ENCODE measurements around the gene LCAT.
"Not testable (repeated sequence)": the region's sequence is repeated elsewhere in the genome, so short reads cannot be mapped to it uniquely, and the experiment has no call there.

The LCAT gene

DNA sequence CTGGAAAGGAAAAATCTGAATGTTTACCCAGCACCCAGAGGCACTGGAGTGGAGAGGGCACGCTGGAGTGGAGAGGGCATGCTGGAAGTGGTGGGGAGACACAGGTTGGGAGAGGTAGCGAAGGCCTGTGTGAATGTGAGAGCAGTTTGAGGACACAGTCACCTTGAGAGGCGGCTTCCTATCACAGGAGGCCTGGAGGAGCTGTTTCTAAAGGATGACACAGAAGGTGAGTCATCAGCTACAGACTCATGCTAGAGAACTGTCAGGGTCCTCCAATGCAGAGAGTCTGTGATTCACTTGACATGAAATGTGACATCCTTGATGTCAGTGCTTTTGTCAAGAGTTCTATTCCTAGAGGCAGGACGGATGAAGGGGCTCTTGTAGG lies 26.1 kb downstream of the LCAT start:
- in situ Hi-C loops (cut with HindIII; ENCODE audit: low pct_unique_long_range_greater_than_20kb, low sequenced_read_pairs): no loop called here
- DNase-seq (ENCODE audit: low read depth in 1 of 2, low spot score in 1 of 2): no peak
- TF ChIP-seq JUND (IDR thresholded peaks at IDR 0.05; ENCODE audit: low read depth): no peak

DNA sequence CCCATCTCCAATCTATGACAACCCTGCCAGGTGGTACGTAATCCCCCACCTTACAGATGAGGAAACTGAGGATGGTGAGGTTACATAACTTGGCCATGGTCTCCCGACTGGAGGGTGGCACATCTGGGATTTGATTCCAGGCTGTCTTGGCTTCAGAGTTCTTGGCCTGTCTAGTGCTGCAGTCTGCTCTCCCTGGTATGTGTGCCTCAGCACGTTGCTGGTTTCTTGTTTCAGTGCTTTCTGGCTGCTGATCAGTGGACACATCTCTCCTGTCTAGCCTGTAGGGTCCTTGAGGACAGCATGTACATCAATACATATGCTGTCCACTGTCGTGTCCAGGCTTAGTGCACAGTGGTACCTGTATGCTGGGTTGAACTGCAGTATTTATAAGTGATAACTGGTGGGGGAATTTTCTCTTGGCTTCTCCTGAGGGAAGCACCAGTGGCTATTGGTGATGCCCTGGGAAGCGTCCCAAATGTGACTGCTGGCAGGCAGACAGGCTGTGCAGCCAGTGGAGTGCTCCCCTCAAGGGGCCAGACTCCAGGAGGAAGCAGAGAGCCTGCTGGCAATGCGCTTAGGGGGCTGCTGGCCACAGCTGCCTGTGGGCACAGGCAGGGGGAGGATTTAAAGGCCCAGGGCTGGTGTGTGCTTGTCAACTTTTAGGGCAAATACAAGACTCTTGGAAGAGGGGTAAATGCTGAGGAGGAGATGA lies 26.6 kb downstream of the LCAT start:
- no peak for DNase-seq (ENCODE audit: low read depth in 1 of 2, low spot score in 1 of 2)
- TF ChIP-seq JUND (IDR thresholded peaks at IDR 0.05; ENCODE audit: low read depth): no peak
- in situ Hi-C loops (cut with HindIII; ENCODE audit: low pct_unique_long_range_greater_than_20kb, low sequenced_read_pairs): no loop called here

DNA sequence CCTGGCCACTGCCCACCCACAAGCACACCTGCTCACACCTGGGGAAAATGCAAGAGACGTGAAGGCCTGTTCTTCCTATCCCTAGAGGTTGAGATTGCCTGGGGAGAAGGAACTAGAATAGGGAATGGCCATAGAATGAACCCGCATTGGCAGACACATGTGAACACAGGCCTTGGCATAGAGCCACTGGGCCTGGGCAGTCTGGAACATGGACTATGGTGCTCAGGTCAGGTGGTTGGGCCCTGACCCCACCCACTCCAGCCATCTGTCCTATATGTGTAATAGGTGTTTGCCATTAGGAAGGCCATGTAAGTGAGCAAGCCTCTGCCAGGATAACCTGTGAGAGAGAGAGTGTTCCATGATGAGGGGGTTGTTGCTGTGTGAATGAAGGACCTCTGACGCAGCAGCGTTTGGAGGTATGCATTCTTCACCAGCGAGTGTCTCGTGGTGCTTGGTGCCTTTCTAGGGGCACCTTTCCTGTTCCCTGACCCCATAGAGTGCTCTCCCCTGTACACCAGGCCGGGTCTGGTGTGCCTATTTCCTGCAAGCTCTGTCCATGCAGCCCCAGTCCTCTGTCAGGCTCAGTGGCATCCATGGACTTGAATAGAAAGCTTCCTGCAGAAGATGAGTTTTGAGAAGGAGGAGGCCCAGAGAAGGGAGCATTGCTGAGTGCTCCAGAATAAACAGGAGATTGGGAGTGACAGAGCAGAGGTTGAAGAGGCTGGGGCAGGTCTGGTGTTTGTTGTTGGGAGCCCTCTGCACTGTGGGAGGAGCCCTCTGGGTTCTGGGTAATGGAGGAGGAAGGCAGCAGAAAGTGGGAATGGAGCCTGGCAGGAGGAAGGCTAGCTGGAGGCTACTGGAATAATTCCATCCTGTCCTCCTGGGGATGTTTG lies 27.8 kb downstream of the LCAT start:
- no peak for TF ChIP-seq JUND (IDR thresholded peaks at IDR 0.05; ENCODE audit: low read depth)
- no peak for DNase-seq (ENCODE audit: low read depth in 1 of 2, low spot score in 1 of 2)
- in situ Hi-C loops (cut with HindIII; ENCODE audit: low pct_unique_long_range_greater_than_20kb, low sequenced_read_pairs): no loop called here

DNA sequence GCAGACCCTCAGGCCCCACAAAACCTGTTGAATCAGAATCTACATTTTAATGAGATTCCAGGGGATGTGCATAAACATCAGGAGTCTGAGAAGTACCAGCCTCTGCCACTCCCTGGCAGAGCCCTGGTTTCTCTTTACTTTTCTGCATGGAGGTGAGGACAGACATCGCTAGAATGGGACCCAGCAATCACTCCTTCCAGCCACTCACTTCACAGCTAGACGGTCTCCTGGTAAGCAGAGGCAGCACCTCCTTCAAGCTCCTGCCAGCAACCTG lies 28.5 kb downstream of the LCAT start:
- in situ Hi-C loops (cut with HindIII; ENCODE audit: low pct_unique_long_range_greater_than_20kb, low sequenced_read_pairs); DNase-seq (ENCODE audit: low read depth in 1 of 2, low spot score in 1 of 2): not testable (repeated sequence)

DNA sequence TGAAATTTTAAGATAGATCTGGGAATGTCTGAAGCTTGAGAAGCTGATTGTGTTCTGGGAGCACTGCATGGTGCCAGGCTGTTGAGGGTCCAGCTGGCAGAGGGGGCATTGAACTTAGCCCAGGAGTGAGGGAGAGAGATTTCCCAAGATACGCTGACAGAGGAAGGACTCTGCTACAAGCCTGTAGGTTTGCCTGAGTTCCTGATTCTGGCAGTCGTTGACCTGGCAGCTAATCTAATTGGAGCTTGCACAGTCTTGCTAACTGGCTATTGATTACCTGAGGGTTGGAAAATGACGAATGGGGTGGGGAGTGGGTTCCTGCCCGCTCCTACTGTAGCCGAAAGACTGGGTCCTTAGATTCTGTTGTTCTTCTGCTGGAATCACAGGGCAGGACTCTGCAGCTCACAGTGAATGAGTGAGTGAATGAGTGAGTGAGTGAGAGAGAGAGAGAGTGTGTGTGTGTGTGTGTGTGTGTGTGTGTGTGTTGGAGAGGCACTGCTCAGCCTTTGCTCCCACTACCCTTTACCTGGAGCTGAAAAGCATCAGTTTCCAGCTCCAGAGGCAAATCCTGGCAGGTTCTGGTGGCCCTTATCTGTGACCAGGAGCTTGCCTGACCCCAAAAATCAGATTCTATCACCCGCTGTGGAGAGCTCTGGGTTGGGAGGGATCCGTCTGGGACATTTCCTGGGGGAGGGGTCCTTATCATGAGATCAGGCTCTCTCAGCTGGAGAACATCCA lies 29.0 kb downstream of the LCAT start:
- DNase-seq (ENCODE audit: low read depth in 1 of 2, low spot score in 1 of 2): no peak
- TF ChIP-seq JUND (IDR thresholded peaks at IDR 0.05; ENCODE audit: low read depth): no peak
- in situ Hi-C loops (cut with HindIII; ENCODE audit: low pct_unique_long_range_greater_than_20kb, low sequenced_read_pairs): no loop called here

DNA sequence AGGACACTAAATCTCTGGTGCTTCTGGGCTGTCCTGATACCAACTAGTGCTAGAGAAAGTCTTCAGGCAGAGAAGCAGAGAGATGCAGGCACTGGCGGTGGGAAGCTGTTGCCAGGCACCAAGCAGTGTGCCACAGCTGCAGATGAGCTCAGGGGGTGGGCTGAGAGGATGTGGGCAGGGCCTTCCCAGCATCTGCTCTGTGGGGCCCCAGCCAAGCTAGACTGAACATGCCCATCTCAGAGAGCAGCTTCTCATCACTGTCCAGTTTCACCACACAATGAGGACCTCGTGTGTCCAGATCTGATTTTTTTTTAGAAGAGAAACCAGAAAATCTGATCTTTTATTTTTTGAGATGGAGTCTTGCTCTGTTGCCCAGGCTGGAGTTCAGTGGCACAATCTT lies 33.8 kb downstream of the LCAT start:
- no peak for DNase-seq (ENCODE audit: low read depth in 1 of 2, low spot score in 1 of 2)
- TF ChIP-seq JUND (IDR thresholded peaks at IDR 0.05; ENCODE audit: low read depth): no peak
- in situ Hi-C loops (cut with HindIII; ENCODE audit: low pct_unique_long_range_greater_than_20kb, low sequenced_read_pairs): no loop called here

DNA sequence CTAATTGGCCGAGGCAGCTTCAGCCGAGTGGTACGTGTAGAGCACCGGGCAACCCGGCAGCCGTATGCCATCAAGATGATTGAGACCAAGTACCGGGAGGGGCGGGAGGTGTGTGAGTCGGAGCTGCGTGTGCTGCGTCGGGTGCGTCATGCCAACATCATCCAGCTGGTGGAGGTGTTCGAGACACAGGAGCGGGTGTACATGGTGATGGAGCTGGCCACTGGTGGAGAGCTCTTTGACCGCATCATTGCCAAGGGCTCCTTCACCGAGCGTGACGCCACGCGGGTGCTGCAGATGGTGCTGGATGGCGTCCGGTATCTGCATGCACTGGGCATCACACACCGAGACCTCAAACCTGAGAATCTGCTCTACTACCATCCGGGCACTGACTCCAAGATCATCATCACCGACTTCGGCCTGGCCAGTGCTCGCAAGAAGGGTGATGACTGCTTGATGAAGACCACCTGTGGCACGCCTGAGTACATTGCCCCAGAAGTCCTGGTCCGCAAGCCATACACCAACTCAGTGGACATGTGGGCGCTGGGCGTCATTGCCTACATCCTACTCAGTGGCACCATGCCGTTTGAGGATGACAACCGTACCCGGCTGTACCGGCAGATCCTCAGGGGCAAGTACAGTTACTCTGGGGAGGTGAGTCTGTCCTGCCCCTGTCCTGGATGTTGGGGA lies 34.7 kb downstream of the LCAT start:
- in situ Hi-C loops (cut with HindIII; ENCODE audit: low pct_unique_long_range_greater_than_20kb, low sequenced_read_pairs): no loop called here
- TF ChIP-seq JUND (IDR thresholded peaks at IDR 0.05; ENCODE audit: low read depth): no peak
- DNase-seq (ENCODE audit: low read depth in 1 of 2, low spot score in 1 of 2): no peak

DNA sequence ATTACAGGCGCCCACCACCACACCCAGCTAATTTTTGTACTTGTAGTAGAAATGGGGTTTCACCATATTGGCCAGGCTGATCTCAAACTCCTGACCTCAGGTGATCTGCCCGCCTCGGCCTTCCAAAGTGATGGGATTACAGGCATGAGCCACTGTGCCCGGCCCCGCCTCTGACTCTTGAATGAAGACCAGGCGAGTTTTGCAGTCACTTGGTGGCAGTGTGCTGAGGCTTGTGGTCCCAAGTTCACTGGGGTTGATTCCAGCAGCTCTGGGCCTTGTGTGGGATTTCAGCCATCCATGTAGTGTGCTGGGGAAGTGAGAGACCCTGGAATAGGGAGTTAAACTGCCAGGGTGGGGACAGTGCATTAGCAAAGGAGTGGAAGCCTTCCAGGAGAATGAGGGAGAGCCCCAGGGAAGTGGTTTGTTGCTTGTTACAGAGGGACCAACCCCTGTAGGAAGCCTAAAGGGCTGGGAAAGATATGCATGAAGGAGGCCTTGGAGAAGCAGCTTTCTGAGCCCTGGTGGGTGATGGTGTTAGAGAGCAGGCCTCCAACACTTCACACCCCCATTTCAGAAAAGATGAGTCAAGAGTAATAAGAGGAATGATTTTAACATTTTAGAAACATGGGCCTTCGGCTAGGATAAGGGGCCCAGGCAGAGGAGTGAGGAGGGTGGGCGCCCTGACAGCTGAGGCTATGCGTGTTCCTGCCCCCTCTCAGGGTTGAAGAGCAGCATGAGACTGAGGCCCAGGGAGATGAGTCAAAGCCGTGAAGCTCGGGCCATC lies 36.3 kb downstream of the LCAT start:
- no peak for TF ChIP-seq JUND (IDR thresholded peaks at IDR 0.05; ENCODE audit: low read depth)
- in situ Hi-C loops (cut with HindIII; ENCODE audit: low pct_unique_long_range_greater_than_20kb, low sequenced_read_pairs): no loop called here
- no peak for DNase-seq (ENCODE audit: low read depth in 1 of 2, low spot score in 1 of 2)

DNA sequence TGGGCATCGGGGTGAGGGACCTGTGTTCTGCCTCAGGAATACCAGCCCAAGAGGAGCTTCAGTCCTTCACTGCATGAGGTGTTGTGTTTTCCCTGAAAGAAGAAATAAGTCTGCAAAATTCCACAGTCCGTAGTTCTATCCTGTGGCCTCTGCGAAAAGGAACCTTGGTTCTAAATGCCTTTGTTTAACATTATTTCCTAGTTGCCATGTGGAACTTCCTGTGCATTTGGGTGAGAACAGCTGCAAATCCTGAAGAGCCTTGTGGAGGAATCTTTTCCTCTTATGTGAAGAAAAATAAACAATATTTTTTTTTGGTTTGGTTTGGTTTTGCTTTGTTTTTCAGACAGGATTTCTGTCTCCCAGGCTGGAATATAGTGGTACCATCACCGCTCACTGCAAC lies 41.1 kb downstream of the LCAT start:
- DNase-seq (ENCODE audit: low read depth in 1 of 2, low spot score in 1 of 2): no peak
- in situ Hi-C loops (cut with HindIII; ENCODE audit: low pct_unique_long_range_greater_than_20kb, low sequenced_read_pairs): no loop called here

DNA sequence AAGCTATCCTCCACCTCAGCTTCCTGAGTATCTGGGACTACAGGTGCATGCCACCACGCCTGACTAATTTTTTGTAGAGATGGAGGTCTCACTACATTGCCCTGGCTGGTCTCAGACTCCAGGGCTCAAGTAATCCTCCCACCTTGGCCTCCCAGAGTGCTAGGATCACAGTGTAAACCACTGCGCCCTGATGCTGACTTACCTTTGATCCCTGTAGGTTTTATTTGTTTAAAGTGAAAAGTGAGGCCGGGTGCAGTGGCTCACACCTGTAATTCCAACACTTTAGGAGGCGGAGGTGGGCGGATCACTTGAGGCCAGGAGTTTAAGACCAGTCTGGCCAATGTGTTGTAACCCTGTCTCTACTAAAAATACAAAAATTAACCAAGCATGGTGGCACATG lies 42.2 kb downstream of the LCAT start:
- no peak for DNase-seq (ENCODE audit: low read depth in 1 of 2, low spot score in 1 of 2)
- no peak for TF ChIP-seq JUND (IDR thresholded peaks at IDR 0.05; ENCODE audit: low read depth)
- in situ Hi-C loops (cut with HindIII; ENCODE audit: low pct_unique_long_range_greater_than_20kb, low sequenced_read_pairs): no loop called here

More for the DNA sequence above, 41.1 kb downstream of the LCAT start:
- TF ChIP-seq JUND (IDR thresholded peaks at IDR 0.05; ENCODE audit: low read depth): no peak

DNA sequence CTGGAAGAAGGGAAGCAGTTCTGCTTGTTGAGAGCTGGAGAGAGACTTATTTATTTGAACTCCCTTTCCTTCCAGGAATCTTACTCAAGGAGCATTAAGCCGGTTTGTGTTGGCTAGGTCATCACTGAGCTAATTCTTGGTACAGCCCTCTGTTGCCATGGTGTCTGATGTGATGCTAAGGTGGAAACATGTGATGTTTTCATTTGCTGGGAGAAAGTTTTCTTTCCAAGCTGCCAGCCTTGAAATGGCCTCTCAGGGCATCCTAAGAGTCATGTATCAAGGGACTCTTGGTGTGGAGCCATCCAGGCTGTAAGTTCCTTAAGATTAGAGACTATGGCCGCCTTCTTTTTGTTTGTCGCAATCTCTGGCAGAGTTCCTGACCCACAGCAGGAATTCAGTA lies 46.7 kb downstream of the LCAT start:
- TF ChIP-seq JUND (IDR thresholded peaks at IDR 0.05; ENCODE audit: low read depth): no peak
- in situ Hi-C loops (cut with HindIII; ENCODE audit: low pct_unique_long_range_greater_than_20kb, low sequenced_read_pairs): no loop called here
- DNase-seq (ENCODE audit: low read depth in 1 of 2, low spot score in 1 of 2): no peak
